GM13977 (cell line): Measurements from ENCODE around the gene TNFSF12.

Experiments
- DNase-seq: peaks from one replicate; pipeline ENCODE4 v3.0.0; 2012; ENCODE audit warnings: low spot score
- CTCF ChIP-seq: IDR thresholded peaks from 2 replicates; pipeline ENCODE4 v1.5.1; 2012; ENCODE audit warnings: mild to moderate bottlenecking, control low read depth; ENCODE audit not compliant: insufficient read depth; ENCODE audit errors: extremely low read depth, missing control alignments
- in situ Hi-C: fragments of 300-500 bp; cut with MboI; formaldehyde crosslinking; loops from one replicate; pipeline ENCODE4 v1.12.0; 2022; ENCODE audit warnings: low sequenced_read_pairs, low pct_unique_long_range_greater_than_20kb, mixed read lengths, inconsistent platforms; ENCODE audit not compliant: unreplicated experiment

Gene TNFSF12

DNA sequence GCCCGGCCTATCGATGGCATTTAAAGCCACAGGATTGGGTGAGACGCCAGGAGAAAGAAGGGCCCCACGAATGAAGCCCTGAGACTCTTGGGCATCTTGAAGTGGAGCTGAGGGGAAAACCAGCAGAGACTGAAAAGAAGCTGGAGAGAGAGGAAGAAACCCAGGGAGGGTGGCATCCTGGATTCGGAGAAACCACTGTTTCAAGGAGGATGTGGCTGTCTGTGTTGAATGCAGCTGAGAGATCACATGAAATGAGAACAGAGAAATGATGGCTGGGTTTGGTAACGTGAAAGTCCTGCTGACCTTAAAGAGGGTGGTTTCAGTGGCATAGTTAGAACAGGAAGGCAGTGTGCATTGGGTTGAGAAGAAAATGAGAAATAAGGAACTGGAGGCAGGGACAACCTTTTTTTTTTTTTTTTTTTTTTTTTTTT, 3.8 kb downstream of the TNFSF12 start:
- in situ Hi-C loops, result loop anchor here (25.0 kb wide), 1 partner anchor 190 kb away; the partner anchor contains the start of genes KCTD11 and TMEM95
- no peak for TF ChIP-seq CTCF
- peak; percentile 74 for DNase-seq

GRCh38 chr17:7553356-7553755, 4.5 kb downstream of the TNFSF12 start:
- TF ChIP-seq CTCF, result no peak
- in situ Hi-C loops, result loop anchor here (25.0 kb wide), 1 partner anchor 191 kb away; the partner anchor contains the start of genes KCTD11 and TMEM95
- DNase-seq, result no peak

DNA sequence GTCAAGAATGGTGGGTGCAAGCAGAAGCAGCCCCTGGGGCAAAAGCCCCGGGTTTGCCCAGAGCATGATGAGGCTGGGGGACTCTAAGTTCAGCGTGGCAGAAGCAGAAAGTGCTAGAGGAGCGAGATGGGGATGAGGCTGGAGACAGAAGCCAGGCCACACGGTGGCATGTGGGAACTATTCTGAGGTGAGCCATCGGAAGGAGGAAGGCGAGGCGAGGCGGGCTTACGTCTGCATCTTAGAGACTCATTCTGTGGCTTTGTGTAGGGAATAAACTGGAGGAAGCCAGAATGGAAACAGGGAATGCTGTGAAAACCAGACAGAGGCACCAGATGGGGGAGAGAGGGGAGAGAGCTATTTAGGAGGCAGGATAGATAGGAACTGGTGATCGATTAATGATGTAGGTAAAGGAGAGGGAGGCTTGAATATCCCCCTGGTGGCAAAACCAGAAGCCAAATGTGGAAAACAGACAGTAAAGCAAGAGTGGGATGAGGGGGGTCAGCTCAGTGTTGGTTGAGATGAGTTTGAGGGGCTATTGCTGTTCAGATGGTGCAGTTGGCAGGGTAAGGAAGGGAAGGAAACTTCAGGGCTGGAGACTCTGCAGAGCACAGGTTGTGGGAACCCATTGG, 6.6 kb downstream of the TNFSF12 start:
- DNase-seq, result no peak
- no peak for TF ChIP-seq CTCF
- in situ Hi-C loops, result loop anchor here (5.0 to 25.0 kb wide), 2 partner anchors 38 to 193 kb away; partner anchors contain the start of genes KCTD11 and TMEM95

GRCh38 chr17:7556627-7557026, 7.8 kb downstream of the TNFSF12 start:
- in situ Hi-C loops, result loop anchor here (5.0 to 25.0 kb wide), 2 partner anchors 39 to 194 kb away; partner anchors contain the start of genes KCTD11 and TMEM95
- no peak for TF ChIP-seq CTCF
- no peak for DNase-seq

DNA sequence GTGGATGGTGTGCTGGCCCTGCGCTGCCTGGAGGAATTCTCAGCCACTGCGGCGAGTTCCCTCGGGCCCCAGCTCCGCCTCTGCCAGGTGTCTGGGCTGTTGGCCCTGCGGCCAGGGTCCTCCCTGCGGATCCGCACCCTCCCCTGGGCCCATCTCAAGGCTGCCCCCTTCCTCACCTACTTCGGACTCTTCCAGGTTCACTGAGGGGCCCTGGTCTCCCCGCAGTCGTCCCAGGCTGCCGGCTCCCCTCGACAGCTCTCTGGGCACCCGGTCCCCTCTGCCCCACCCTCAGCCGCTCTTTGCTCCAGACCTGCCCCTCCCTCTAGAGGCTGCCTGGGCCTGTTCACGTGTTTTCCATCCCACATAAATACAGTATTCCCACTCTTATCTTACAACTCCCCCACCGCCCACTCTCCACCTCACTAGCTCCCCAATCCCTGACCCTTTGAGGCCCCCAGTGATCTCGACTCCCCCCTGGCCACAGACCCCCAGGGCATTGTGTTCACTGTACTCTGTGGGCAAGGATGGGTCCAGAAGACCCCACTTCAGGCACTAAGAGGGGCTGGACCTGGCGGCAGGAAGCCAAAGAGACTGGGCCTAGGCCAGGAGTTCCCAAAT, 8.4 kb downstream of the TNFSF12 start:
- no peak for DNase-seq
- in situ Hi-C loops, result loop anchor here (5.0 to 25.0 kb wide), 2 partner anchors 40 to 195 kb away; partner anchors contain the start of genes KCTD11 and TMEM95
- TF ChIP-seq CTCF, result no peak

- TF ChIP-seq CTCF, result no peak
- in situ Hi-C loops, result loop anchor here (5.0 to 25.0 kb wide), 2 partner anchors 41 to 196 kb away; partner anchors contain the start of genes KCTD11 and TMEM95
- DNase-seq, result peak; percentile 65
These were observed 9.1 kb downstream of the TNFSF12 start for GRCh38 chr17:7557775-7558543.
